ENCODE measurements around the gene INF2.

INF2 gene

GRCh38 chr14:104755621-104756020, 66.2 kb downstream of the INF2 start:
- no peak for DNase-seq

DNA sequence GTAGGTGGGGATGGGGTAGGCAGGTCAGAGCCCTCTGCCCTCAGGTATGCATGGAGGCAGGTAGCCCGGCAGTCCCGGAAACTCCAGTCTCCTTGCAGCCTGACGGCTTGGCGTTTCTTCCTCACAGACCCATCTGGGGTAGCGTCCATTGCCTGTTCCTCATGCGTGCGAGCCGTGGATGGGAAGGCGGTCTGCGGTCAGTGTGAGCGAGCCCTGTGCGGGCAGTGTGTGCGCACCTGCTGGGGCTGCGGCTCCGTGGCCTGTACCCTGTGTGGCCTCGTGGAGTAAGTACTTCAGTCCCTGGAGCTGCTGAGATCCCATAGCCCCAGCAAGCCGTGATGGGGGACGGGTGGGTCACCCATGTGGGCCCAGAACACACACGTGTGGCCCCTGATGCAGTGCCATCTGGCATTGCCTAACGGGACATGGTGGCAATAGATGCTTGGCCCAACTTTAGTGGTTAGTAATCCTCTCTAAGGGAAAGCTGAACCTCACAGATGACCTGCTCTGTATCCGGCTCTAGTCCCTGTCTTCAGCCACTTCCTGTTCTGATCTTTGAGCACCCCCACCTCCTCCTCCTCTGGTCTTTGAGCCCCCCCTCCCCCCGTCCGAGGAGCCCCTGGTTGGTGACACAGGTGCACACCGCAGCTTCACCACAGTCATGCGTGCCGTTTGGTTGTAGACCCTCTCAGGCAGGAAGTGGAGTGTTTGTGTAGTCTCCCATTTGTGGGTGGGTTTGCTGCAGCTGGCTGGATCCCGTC, 67.2 kb downstream of the INF2 start:
- DNase-seq = no peak

DNA sequence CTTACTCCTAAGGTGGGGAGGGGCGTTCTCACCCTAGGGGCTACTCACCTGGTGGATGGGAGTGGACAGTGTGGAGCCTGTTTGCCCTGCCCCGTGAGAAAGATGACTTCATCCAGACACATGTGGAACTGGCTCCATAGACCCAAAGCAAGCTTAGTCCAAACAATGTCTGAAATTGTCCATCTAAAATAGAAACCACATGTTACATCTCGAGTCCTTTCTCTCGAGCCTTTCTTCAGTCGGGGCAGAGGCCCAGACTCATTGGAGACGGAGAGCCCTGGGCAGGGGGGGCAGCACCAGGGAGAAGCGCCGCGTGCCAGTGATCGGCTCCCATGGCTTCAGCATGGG, 67.8 kb downstream of the INF2 start:
- DNase-seq = no peak

- DNase-seq = no peak
Measured at GRCh38 chr14:104757681-104758392, 68.4 kb downstream of the INF2 start.

GRCh38 chr14:104758981-104759969, 69.9 kb downstream of the INF2 start:
- no peak for DNase-seq

DNA sequence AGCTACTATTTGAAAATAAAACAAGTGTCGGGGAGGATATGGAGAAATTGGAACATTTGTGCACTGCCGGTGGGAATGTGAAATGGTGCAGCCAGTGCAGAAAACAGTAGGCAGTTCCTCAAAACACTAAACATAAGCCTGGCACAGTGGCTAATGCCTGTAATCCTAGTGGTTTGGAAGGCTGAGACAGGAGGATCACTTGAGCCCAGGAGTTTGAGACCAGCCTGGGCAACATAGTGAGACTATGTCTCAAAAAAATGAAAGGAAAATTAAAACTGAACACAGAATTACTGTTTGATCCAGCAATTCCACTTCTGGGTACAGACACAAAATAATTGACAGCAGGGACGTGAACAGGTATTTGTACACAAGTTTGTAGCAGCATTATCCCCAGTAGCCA, 76.1 kb downstream of the INF2 start:
- DNase-seq = no peak

DNA sequence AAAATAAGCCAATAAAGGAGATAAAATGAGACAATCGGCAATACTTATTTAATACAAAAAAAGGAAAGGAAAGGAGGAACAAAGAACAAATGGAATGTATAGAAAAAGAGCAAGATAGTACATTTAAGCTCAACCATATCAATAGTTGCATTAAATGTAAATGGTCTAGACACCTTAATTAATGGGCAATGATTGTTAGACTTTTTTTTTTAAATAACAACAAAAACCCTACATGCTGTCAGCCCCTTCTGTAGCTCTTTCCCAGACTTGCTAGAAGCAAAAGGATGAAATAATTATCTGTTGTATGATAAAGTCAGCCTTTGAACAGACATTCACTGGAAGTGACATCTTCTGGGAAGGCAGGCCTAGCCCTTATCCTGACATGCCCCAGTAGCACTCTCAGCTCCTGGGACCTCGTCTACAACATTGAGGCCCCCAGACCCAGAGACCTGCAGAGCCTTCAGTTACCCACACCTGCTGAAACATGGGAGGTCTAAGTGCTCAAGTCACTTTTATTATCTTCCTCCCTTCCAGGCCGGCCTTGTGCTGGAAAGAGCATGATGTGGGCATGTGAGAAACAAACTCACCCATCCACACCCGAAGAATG, 76.9 kb downstream of the INF2 start:
- DNase-seq = no peak

GRCh38 chr14:104766863-104767633, 77.6 kb downstream of the INF2 start:
- no peak for DNase-seq

DNA sequence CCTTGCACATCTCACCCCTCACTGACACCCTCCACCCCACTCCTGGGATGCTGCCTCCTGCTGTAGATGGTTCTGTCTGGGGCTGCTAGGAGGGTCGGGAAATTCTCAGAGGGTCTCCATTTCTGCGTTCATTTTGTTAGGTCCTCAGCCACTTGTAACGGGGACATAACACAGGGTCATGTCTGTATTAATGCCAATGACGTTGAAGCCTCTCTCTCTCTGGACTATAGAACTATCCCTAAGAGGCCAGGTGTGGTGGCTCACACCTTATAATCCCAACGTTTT, 78.2 kb downstream of the INF2 start:
- DNase-seq = no peak

DNA sequence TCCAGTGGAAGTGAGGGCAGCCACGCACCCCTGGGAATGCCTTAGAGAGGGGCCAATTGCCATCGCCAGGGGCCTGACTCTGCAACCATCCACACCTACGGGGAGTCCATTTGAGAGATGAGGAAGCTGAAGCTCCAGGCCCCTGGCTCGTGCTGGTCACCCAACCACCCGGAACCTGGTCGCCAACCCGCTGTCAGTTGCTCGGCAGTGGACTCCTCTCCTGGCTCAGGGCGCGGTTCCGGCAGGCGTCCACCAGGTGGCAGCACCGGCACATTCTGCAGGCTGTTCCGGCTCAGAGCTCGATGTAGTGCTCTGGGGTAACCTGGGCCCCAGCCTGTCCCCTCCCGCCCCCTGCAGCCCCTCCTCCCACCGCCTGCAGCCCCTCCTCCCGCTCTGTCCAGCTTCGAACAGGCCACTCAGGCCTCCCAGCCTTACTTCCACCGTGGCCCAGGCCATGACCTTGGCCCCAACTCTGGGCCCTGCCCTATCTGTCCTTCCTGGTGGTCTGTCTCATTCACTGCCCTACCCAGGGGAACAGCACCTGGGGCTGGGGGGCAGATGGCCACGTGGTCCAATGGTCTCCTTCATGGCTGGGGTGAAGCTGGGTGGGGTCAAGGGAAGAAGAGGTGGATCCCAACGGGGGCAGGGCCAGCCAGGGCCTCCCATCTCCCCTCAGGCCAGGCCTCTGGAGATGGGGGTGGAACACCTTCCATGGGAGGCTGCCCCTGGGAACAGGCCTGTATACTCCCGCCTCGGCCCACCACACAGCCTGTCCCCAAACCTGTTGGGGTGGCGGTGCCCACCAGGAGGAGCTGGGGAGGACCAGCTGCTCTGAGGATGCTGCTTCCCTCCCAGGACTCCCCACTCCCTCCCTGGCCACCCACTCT, 79.3 kb downstream of the INF2 start:
- peak; percentile 92 for DNase-seq

GRCh38 chr14:104769324-104770071, 80.1 kb downstream of the INF2 start:
- DNase-seq = no peak

DNA sequence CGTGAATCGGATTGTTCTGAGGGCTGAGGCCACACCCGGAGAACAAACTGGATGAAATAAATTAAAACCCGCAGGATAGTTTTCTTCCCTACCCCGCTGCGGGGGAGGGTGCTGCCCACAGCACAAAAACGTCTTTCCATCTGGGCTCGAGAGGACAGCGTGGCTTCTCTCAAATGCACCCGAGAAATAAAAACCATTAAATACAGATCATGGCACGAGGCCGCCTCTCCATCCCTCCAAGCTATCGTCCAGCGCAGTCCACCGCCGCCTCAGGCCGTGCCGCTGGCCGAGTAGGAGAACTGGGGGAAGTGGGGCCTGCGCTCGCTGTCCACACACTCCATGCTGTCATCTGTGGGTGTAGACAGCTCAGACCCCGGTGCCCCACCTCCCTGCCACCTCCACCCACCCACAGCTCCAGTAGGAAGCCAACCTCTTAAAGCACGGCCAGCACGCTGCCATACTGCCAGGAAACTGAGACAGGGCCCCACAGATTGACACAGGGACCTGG, 80.7 kb downstream of the INF2 start:
- no peak for DNase-seq

DNA sequence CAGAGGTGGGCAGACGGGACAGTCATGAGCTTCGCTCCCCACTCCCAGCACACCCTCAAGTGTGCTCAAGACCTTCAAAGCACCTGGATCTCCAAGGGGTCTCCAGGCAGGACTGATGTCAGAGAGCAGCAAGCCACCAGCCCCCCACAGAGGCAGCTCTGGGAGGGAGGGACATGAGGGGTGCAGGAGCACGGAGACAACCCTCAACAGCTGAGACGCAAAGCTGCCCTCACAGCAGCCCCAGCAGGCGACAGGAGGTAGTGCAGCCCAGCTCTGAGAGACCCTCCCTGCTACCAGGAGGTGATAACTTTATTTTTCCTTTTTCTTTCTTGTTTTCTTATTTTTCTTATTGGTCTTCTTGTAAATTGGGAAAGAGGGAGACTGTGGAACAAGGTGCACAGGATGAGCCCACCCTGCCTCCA, 81.4 kb downstream of the INF2 start:
- DNase-seq = peak; percentile 29

DNA sequence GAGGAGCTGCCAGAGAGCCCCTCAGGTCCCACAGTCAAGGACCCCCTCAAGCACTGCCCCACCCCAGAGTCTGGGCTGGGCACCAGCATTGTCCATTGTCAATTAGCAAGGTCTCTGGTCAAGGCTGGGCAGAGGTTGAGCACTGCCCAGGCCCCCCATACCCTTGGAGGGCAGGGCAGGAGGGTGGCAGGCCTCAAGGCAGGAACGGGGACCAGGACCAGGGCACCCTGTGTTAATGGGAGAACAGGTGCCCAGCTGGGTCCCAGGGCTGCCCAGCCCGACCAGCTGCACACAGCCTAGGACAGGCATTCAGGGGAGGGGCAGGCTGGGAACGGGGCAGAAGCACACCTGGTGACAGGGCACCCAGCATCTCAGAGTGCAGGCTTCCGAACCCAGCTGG, 82.0 kb downstream of the INF2 start:
- DNase-seq = no peak
